ENCODE data around the gene CCDC186. TPM values are rescaled to one million over a fixed set of nuclear protein-coding genes. Genes with fewer than 3 reads are reported as not detected.

CCDC186 gene
- total and polyA plus RNA-seq, 2 of the 13 experiments (the other 11 are each of a cell fraction or from before 2014, with no cell fraction given): 4.2 to 11.8 TPM

DNA sequence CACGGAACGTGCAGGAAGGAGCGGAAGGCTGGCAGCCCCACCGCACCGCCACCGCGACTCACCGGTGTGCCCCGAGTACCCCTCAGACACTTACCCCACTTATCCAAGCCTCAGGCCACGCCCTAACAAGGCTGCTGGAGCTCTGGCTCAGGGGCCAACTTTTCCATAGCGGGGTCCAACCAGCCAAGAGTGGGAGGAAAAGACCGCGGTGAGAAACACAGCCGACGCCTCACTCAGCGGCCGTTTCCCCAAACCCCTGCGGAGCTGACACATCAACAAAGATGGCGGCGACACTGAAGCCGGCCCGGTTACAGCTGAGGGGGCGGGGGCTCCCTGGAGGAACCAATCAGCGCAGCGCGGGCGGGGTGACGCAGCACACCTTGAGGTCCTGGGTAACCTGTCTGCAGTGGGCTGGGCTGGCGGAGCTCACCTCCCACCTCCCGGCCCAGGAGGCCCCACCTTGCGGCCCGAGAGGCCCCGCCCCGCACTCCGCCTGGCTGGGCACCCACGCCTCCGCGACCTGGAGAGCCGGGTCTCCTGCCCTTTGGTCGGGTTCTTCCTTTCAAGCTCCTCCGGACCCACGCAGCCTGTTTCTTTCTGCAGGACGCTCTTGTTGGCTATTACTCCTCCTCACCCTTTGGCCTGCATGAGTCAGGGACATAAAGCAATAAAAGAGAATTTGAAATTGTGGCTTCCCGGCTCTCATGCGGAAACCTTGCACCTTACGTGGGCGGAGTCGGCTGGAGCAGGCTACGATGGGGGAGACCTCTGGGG is at the start of gene CCDC186 (continued):
- TF ChIP-seq RELA (CRISPR knock-in tag; IDR thresholded peaks at IDR 0.05): no peak
- TF ChIP-seq ZNF672 (CRISPR knock-in tag; IDR thresholded peaks at IDR 0.05): no peak
- TF ChIP-seq, protein P1, sequence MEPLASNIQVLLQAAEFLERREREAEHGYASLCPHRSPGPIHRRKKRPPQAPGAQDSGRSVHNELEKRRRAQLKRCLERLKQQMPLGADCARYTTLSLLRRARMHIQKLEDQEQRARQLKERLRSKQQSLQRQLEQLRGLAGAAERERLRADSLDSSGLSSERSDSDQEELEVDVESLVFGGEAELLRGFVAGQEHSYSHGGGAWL (CRISPR knock-in tag; IDR thresholded peaks at IDR 0.05): peak; percentile 64; the same call in 1 of the 2 replicates
- TF ChIP-seq ZNF335 (CRISPR knock-in tag; IDR thresholded peaks at IDR 0.05): no peak
- TF ChIP-seq MEIS1 (CRISPR knock-in tag; IDR thresholded peaks at IDR 0.05; ENCODE audit: borderline replicate concordance): no peak
- no peak for TF ChIP-seq NFE2L1 (CRISPR knock-in tag; IDR thresholded peaks at IDR 0.05; ENCODE audit: borderline replicate concordance)
- TF ChIP-seq SIX4 (CRISPR knock-in tag; IDR thresholded peaks at IDR 0.05): 0 out of 2 replicates have a peak, but pooled peaks have one; percentile 41
- no peak for TF ChIP-seq ZNF547 (CRISPR knock-in tag; IDR thresholded peaks at IDR 0.05)
- no peak for TF ChIP-seq ZNF83 (CRISPR knock-in tag; IDR thresholded peaks at IDR 0.05; ENCODE audit: borderline replicate concordance)
- TF ChIP-seq, protein P2, sequence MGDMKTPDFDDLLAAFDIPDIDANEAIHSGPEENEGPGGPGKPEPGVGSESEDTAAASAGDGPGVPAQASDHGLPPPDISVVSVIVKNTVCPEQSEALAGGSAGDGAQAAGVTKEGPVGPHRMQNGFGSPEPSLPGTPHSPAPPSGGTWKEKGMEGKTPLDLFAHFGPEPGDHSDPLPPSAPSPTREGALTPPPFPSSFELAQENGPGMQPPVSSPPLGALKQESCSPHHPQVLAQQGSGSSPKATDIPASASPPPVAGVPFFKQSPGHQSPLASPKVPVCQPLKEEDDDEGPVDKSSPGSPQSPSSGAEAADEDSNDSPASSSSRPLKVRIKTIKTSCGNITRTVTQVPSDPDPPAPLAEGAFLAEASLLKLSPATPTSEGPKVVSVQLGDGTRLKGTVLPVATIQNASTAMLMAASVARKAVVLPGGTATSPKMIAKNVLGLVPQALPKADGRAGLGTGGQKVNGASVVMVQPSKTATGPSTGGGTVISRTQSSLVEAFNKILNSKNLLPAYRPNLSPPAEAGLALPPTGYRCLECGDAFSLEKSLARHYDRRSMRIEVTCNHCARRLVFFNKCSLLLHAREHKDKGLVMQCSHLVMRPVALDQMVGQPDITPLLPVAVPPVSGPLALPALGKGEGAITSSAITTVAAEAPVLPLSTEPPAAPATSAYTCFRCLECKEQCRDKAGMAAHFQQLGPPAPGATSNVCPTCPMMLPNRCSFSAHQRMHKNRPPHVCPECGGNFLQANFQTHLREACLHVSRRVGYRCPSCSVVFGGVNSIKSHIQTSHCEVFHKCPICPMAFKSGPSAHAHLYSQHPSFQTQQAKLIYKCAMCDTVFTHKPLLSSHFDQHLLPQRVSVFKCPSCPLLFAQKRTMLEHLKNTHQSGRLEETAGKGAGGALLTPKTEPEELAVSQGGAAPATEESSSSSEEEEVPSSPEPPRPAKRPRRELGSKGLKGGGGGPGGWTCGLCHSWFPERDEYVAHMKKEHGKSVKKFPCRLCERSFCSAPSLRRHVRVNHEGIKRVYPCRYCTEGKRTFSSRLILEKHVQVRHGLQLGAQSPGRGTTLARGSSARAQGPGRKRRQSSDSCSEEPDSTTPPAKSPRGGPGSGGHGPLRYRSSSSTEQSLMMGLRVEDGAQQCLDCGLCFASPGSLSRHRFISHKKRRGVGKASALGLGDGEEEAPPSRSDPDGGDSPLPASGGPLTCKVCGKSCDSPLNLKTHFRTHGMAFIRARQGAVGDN (CRISPR knock-in tag; IDR thresholded peaks at IDR 0.05): peak; percentile 76
- TF ChIP-seq, protein P3, sequence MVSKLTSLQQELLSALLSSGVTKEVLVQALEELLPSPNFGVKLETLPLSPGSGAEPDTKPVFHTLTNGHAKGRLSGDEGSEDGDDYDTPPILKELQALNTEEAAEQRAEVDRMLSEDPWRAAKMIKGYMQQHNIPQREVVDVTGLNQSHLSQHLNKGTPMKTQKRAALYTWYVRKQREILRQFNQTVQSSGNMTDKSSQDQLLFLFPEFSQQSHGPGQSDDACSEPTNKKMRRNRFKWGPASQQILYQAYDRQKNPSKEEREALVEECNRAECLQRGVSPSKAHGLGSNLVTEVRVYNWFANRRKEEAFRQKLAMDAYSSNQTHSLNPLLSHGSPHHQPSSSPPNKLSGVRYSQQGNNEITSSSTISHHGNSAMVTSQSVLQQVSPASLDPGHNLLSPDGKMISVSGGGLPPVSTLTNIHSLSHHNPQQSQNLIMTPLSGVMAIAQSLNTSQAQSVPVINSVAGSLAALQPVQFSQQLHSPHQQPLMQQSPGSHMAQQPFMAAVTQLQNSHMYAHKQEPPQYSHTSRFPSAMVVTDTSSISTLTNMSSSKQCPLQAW (CRISPR knock-in tag; IDR thresholded peaks at IDR 0.05): peak; percentile 66; the same call in 1 of the 2 replicates
- TF ChIP-seq, protein P4, sequence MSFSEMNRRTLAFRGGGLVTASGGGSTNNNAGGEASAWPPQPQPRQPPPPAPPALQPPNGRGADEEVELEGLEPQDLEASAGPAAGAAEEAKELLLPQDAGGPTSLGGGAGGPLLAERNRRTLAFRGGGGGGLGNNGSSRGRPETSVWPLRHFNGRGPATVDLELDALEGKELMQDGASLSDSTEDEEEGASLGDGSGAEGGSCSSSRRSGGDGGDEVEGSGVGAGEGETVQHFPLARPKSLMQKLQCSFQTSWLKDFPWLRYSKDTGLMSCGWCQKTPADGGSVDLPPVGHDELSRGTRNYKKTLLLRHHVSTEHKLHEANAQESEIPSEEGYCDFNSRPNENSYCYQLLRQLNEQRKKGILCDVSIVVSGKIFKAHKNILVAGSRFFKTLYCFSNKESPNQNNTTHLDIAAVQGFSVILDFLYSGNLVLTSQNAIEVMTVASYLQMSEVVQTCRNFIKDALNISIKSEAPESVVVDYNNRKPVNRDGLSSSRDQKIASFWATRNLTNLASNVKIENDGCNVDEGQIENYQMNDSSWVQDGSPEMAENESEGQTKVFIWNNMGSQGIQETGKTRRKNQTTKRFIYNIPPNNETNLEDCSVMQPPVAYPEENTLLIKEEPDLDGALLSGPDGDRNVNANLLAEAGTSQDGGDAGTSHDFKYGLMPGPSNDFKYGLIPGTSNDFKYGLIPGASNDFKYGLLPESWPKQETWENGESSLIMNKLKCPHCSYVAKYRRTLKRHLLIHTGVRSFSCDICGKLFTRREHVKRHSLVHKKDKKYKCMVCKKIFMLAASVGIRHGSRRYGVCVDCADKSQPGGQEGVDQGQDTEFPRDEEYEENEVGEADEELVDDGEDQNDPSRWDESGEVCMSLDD (CRISPR knock-in tag; IDR thresholded peaks at IDR 0.05; ENCODE audit: borderline replicate concordance): no peak
- TF ChIP-seq CEBPG (CRISPR knock-in tag; IDR thresholded peaks at IDR 0.05): no peak
- TF ChIP-seq, protein P5, sequence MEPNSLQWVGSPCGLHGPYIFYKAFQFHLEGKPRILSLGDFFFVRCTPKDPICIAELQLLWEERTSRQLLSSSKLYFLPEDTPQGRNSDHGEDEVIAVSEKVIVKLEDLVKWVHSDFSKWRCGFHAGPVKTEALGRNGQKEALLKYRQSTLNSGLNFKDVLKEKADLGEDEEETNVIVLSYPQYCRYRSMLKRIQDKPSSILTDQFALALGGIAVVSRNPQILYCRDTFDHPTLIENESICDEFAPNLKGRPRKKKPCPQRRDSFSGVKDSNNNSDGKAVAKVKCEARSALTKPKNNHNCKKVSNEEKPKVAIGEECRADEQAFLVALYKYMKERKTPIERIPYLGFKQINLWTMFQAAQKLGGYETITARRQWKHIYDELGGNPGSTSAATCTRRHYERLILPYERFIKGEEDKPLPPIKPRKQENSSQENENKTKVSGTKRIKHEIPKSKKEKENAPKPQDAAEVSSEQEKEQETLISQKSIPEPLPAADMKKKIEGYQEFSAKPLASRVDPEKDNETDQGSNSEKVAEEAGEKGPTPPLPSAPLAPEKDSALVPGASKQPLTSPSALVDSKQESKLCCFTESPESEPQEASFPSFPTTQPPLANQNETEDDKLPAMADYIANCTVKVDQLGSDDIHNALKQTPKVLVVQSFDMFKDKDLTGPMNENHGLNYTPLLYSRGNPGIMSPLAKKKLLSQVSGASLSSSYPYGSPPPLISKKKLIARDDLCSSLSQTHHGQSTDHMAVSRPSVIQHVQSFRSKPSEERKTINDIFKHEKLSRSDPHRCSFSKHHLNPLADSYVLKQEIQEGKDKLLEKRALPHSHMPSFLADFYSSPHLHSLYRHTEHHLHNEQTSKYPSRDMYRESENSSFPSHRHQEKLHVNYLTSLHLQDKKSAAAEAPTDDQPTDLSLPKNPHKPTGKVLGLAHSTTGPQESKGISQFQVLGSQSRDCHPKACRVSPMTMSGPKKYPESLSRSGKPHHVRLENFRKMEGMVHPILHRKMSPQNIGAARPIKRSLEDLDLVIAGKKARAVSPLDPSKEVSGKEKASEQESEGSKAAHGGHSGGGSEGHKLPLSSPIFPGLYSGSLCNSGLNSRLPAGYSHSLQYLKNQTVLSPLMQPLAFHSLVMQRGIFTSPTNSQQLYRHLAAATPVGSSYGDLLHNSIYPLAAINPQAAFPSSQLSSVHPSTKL (CRISPR knock-in tag; IDR thresholded peaks at IDR 0.05): peak; percentile 43; the same call in 1 of the 2 replicates
- TF ChIP-seq DNMT3B (CRISPR knock-in tag; conservative IDR thresholded peaks at IDR 0.05): no peak
- TF ChIP-seq ZSCAN12 (CRISPR knock-in tag; IDR thresholded peaks at IDR 0.05): no peak

All from HepG2 (cell line).